Stromal cell of bone marrow (primary cell): Measurements from ENCODE around the gene ALG14.
"Not testable (repeated sequence)": the region's sequence is repeated elsewhere in the genome, so short reads cannot be mapped to it uniquely, and the experiment has no call there.

Source experiments
- DNase-seq: peaks from one replicate; pipeline ENCODE4 v3.0.0-alpha.2; 2012; ENCODE audit warnings: low read depth

Gene ALG14

DNA sequence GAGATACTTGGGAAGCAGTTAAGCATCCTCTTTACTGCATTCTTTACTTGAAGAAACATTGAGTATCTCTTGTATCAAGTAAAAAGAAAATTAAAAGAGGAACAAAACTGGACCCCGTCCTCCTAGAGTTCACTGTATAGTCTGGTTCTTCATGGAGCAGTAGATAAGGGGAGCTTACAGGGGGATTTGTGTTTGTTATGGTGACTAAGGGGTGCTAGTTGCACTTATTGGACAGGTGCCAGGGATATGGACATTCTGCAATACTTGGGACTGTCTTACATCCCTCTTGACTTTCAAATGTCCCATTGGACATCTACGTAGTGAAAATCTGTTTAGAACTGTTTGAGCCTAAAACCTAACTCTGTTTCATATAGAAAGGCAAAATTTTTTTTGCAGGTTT, 67.2 kb downstream of the ALG14 start:
- DNase-seq: no peak

DNA sequence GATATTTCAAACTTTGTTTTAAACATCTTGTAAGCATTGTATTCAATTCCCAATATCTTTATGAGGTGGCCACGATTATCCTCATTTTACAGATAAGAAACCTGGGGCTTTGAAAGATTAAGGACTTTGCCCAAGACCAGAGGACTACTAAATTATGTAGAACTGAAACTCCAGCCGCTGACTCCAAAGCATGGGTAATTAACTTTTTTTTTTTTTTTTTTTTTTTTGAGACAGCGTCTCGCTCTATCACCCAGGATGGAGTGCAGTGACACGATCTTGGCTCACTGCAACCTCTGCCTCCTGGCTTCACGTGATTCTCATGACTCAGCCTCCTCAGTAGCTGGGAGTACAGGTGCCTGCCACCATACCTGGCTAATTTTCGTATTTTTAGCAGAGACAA, 68.7 kb downstream of the ALG14 start:
- no peak for DNase-seq

GRCh38 chr1:95003433-95003738, 69.4 kb downstream of the ALG14 start:
- DNase-seq: no peak

DNA sequence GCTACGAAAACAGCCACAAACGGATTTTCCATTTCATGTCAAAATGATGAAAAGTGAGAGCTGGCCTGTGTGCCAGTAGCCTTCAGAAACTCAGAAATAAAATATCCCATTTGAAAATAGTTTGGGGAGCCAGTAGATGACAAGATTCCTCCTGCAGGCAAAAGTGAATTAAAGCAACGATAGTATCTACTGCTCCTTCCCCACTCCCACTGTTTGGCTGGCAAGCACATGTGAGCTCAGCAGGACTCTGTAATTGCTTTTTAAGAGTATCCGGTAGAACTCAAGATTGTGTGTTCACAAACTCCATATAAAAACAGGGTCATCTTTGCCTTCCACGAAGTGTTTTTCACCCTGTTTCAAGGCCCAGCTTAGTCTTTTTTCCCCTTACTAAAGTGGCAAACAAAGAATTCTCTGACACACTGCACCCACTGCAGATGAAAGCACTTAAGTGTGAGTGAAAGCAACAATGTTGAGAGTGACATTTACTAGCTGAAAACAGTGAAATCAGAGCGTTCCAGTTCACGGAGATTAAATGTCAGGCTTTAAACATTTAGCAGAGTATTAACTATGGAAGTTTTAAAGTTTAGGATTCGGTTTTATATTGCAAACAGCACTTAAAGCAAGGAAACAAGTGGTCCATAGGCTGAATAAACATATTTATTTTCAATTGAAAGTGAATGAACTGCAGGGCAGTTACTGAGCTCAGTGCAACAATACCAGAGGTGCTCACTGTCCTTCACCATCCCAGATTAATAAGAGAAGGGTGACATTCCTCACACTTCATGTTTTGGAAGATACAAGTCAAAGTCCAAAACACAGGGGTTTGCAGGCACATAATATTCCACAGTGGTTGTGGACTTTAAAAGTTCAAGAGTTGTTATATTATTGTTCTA, 70.0 kb downstream of the ALG14 start:
- no peak for DNase-seq

DNA sequence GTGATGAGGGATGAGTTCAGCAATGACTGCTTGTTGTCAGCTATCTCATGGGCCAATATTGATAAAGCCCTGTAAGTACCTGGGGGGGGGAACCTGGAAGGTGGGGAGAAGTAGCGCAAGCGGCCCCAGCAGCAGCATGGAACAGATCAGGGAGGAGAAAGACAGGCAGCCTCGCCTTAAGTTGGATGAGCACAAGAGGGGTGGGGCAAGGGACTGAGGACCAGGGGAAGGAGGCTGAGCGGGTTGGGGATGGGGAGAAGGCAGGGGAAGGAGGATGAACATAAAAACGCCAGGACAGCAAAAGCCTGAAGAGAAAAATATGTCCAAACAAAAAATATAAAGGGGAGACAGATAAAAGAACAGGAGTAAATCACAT, 70.6 kb downstream of the ALG14 start:
- no peak for DNase-seq

- DNase-seq: no peak
These were observed 73.2 kb downstream of the ALG14 start for GRCh38 chr1:94999456-95000131.

- DNase-seq: no peak
These were observed 74.0 kb downstream of the ALG14 start for GRCh38 chr1:94998748-94999147.

- DNase-seq: no peak
These were observed 74.6 kb downstream of the ALG14 start for GRCh38 chr1:94998114-94998513.

DNA sequence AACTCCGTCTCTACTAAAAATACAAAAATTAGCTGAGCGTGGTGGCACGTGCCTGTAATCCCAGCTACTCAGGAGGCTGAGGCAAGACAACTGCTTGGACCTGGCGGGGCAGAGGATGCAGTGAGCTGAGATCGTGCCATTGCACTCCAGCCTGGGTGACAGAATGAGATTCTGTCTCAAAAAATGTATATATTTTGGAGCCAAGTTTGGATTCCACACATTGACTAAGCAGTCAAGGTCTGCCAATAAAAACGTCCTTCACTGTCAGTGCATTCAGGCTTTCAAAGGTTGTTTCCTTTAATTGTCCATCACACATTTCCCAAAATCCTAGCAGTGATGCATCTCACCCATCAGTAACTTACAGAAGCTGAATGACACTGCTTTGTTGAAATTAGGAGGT, 77.2 kb downstream of the ALG14 start:
- not testable (repeated sequence) for DNase-seq

DNA sequence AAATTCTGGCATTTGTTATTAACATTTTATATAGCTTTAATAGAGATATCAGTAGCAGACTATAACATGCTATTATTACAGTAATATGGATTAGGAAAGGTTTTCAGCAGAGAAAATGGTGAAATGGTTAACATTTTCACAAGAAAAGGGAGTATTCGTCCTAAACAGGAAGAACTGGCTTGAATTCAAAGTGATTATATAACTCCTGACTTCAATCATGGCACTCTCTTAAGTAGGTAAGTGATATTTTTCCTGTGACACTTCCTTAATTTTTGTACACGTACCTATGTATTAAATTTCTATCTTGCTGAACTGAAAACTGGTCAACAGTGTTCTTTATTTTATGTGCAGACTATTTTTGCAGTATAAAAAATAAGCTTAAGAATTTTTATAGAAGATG, 77.9 kb downstream of the ALG14 start:
- DNase-seq: no peak

- DNase-seq: no peak
These were observed 78.7 kb downstream of the ALG14 start for GRCh38 chr1:94993931-94994645.

- no peak for DNase-seq
These were observed 79.7 kb downstream of the ALG14 start for GRCh38 chr1:94992863-94993563.

DNA sequence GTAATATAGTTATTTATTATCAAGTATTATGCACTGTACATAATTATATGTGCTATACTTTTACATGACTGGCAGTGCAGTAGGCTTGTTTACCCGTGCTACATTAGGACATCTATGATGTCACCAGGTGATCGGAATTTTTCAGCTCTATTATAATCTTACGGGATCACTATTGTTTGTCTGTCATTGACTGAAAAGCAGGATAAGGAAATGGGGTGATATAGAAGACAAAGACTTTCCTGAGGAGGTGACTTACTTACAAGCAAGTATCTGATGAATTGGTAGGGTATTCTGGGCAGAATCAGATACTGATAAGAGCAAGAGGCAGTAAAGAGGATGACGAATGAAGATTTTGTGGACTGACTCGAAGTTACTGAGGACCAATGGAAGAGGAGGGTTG, 80.6 kb downstream of the ALG14 start:
- no peak for DNase-seq

GRCh38 chr1:94989911-94990473, 82.8 kb downstream of the ALG14 start:
- no peak for DNase-seq

DNA sequence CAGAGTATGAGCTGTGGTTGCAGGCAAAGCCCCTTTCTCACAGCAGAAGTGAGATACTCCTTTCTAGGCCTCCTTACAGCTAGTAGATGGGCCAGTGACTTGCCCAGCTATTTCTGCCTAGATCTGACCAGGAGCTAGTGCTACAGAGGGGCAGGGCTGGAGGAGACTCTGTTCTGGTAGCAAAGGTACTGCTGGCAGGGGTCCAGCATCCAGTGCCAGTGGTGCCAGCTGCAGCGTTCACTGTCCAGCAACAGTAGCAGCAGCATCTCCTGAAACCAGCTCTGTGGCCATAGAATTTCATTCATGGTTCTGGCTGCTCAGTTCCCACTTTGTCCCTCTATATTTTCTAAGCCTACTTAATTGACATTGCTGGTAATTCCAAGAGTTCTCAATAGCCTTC, 83.4 kb downstream of the ALG14 start:
- DNase-seq: no peak

- no peak for DNase-seq
These were observed 84.4 kb downstream of the ALG14 start for GRCh38 chr1:94988356-94988755.

DNA sequence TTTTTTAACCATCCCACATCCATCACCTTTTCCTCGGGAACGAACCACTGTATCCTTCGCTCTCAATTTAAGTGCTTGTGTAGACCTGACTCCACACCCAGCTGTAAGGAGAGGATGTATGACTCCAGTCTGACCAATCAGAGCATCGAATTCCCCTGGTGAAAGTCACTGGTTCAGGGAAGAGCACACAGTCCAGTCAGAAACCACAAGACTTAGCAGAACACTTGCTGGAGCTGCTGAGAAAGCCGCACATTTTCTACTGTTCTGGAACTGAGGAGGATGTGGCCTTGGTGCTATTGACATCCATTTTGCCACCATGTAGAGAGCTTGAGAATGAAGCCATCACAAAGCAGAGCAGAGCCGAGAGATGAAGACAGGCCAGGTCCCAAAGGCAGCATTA, 86.0 kb downstream of the ALG14 start:
- no peak for DNase-seq

- peak; percentile 75 for DNase-seq
These were observed 89.5 kb downstream of the ALG14 start for GRCh38 chr1:94983171-94983739.

GRCh38 chr1:94982398-94982797, 90.4 kb downstream of the ALG14 start:
- DNase-seq: no peak

DNA sequence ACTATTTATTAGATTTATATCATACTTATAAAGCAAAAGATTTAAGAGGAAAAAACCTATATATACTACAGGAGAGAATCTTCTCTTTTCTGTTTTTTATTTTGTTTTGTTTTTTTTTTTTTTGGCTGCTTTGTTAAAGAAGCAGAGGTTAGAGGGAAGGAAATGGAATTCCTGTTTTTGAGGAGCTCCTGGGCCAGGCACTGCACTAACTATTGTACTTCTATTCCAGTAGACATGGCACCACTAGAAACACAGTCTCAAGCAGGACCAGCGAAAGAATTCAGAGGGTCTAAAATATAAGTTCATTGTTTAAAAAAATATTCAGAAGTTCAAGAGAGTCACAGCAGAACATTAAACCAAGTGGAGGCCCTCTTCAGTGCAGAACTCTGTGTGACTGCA, 91.2 kb downstream of the ALG14 start:
- DNase-seq: no peak
